Progenitor cell of endocrine pancreas (in vitro differentiated cells): ENCODE data around the gene APOOL. TPM values are rescaled to one million over a fixed set of nuclear protein-coding genes. Genes with fewer than 3 reads are reported as not detected.

Experiments
- DNase-seq: peaks from one replicate; pipeline ENCODE4 v3.0.0; 2021; ENCODE audit warnings: low spot score; ENCODE audit not compliant: unreplicated experiment
- H3K27ac Mint-ChIP-seq: 2 replicates; pipeline ENCODE4 v1.8.0; 2021; ENCODE audit warnings: mild to moderate bottlenecking, moderate library complexity, mixed read lengths
- H3K27me3 Mint-ChIP-seq: 2 replicates; pipeline ENCODE4 v1.8.0; 2021; ENCODE audit warnings: mixed read lengths
- H3K36me3 Mint-ChIP-seq: 2 replicates; pipeline ENCODE4 v1.8.0; 2022; ENCODE audit warnings: mixed read lengths; ENCODE audit not compliant: insufficient read depth
- H3K4me1 Mint-ChIP-seq: 2 replicates; pipeline ENCODE4 v1.8.0; 2021; ENCODE audit warnings: low read depth, mixed read lengths
- H3K4me3 Mint-ChIP-seq: 2 replicates; pipeline ENCODE4 v1.8.0; 2021; ENCODE audit warnings: low read depth, mild to moderate bottlenecking, moderate library complexity, mixed read lengths
- H3K9me3 Mint-ChIP-seq: 2 replicates; pipeline ENCODE4 v1.8.0; 2021; ENCODE audit warnings: low read depth, mixed read lengths
- CTCF ChIP-seq: fragments of 200-600 bp; sonication (generic); IDR thresholded peaks from one replicate; pipeline ENCODE4 v1.5.0; 2021; ENCODE audit warnings: antibody characterized with exemption, mild to moderate bottlenecking; ENCODE audit not compliant: unreplicated experiment
- total RNA-seq: library from RNA; stranded (reverse); gene quantifications from 2 replicates; pipeline ENCODE4 v1.2.1, GENCODE V29; 2021

APOOL gene
- total RNA-seq, 1 donor from 2014 or later = 22.3 TPM

- Mint-ChIP-seq H3K27ac (no peak overlapping the region), H3K27me3 (no peaks in the 10 kb centered on the region), H3K36me3 (peaks cover 9% of the 10 kb centered on the region), H3K9me3 (peaks cover 32% of the 10 kb centered on the region), H3K4me1 (peaks cover 5% of the 10 kb centered on the region), H3K4me3 (no peak overlapping the region)
- DNase-seq = no peak
- TF ChIP-seq CTCF = no peak
Measured at GRCh38 chrX:85024044-85024443, 20.4 kb downstream of the APOOL start.

DNA sequence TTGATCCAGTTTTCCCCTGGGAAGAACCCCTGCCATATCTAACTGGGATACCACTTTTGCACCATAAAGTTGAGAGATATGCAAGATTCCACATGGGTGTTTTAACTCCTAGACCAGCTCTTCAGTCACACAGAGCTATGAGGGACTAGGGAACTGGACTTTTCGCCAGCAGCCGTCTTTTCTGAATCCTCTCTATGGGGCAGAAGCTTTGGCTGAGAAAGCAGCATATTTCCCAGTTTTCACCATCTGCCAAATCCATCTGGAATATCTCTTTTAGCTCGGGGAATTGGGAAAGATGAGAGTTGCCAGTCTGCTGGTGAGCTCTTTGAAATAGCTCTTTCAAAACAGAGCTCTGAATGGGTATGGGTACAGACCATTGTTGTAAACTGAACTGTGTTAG lies 20.9 kb downstream of the APOOL start:
- no peak for DNase-seq
- Mint-ChIP-seq H3K36me3 (peaks cover 8% of the 10 kb centered on the region), H3K27me3 (no peaks in the 10 kb centered on the region), H3K27ac (no peak overlapping the region), H3K4me1 (peaks cover 5% of the 10 kb centered on the region), H3K9me3 (peaks cover 33% of the 10 kb centered on the region), H3K4me3 (no peak overlapping the region)
- TF ChIP-seq CTCF = no peak

GRCh38 chrX:85026170-85026569 lies 22.5 kb downstream of the APOOL start:
- no peak overlapping the region for H3K27ac Mint-ChIP-seq
- H3K36me3 Mint-ChIP-seq = peaks cover 7% of the 10 kb centered on the region
- no peak for DNase-seq
- peaks cover 34% of the 10 kb centered on the region for H3K9me3 Mint-ChIP-seq
- no peaks in the 10 kb centered on the region for H3K27me3 Mint-ChIP-seq
- peaks cover 5% of the 10 kb centered on the region for H3K4me1 Mint-ChIP-seq
- TF ChIP-seq CTCF = no peak
- H3K4me3 Mint-ChIP-seq = no peak overlapping the region

DNA sequence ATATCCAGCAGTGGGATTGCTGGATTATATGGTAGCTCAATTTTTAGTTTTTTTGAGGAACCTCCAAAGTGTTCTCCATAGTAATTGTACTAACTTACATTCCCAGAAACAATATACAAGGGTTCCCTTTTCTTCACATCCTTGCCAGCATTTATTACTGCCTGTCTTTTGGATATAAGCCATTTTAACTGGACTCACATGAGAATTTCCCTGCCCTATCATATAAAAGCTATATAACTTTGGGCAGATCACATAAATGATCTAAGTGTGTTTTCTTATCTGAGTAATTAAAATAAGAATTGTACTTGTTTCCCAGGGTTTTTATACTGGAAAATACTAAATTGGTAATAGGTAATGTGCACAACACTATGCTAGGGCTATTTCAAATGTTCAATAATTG lies 25.4 kb downstream of the APOOL start:
- H3K4me1 Mint-ChIP-seq = peaks cover 7% of the 10 kb centered on the region
- H3K4me3 Mint-ChIP-seq = no peak overlapping the region
- H3K9me3 Mint-ChIP-seq = peaks cover 17% of the 10 kb centered on the region
- no peak overlapping the region for H3K27ac Mint-ChIP-seq
- DNase-seq = no peak
- H3K36me3 Mint-ChIP-seq = peaks cover 1% of the 10 kb centered on the region
- no peaks in the 10 kb centered on the region for H3K27me3 Mint-ChIP-seq
- no peak for TF ChIP-seq CTCF

DNA sequence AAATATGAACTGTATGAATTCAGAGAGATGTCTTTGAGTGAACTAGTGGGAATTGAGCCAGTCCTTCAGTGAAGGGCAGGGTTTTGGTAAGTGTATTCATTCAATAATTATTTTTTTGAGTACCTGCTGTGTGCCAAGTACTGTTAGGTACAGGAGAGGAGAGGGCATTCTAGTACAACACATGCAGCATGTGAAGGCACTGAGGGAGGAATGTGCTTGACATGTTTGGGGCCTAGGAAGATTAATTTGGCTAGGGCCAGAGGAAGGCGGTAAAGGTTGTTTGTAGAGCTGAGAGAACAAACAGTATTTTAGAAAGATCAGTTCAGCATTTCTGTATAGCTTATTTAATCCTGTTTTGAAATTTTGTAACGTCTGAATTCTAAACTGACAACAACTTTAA lies 27.8 kb downstream of the APOOL start:
- no peak for TF ChIP-seq CTCF
- H3K4me3 Mint-ChIP-seq = no peak overlapping the region
- peaks cover 27% of the 10 kb centered on the region for H3K9me3 Mint-ChIP-seq
- H3K36me3 Mint-ChIP-seq = peaks cover 1% of the 10 kb centered on the region
- H3K4me1 Mint-ChIP-seq = peaks cover 7% of the 10 kb centered on the region
- H3K27me3 Mint-ChIP-seq = no peaks in the 10 kb centered on the region
- H3K27ac Mint-ChIP-seq = no peak overlapping the region
- no peak for DNase-seq
